ENCODE measurements around the gene TPBGL. TPM values are rescaled to one million over a fixed set of nuclear protein-coding genes. Genes with fewer than 3 reads are reported as not detected.

The TPBGL gene
- total RNA-seq, 4 donors from 2014 or later, result 0.36 to 0.40 TPM; not detected in 2

- H3K36me3 ChIP-seq, result peaks cover 32% of the 10 kb centered on the region
Measured at GRCh38 chr11:75289919-75290318, 49.3 kb downstream of the TPBGL start.

GRCh38 chr11:75291741-75292140 is 51.2 kb downstream of the TPBGL start:
- H3K27me3 ChIP-seq, result no peaks in the 10 kb centered on the region
- no peak for DNase-seq (ENCODE audit: low spot score in 2 of 2)
- no peak overlapping the region for H3K27ac ChIP-seq
- H3K4me3 ChIP-seq, result no peak overlapping the region
- peaks cover 20% of the 10 kb centered on the region for H3K36me3 ChIP-seq
- 95% methylated on average over 5 of the region's 6 CpGs for WGBS
- H3K4me1 ChIP-seq, result no peaks in the 10 kb centered on the region
- no peaks in the 10 kb centered on the region for H3K9me3 ChIP-seq
- TF ChIP-seq POLR2A (IDR thresholded peaks at IDR 0.05) (no peak), POLR2AphosphoS5 (IDR thresholded peaks at IDR 0.05) (no peak), EP300 (IDR thresholded peaks at IDR 0.05) (no peak), CTCF (IDR thresholded peaks at IDR 0.05) (no peak)

More at GRCh38 chr11:75289919-75290318, 49.3 kb downstream of the TPBGL start:
- Histone ChIP-seq H3K27ac (no peak overlapping the region), H3K9me3 (no peaks in the 10 kb centered on the region), H3K4me3 (no peak overlapping the region), H3K4me1 (no peaks in the 10 kb centered on the region), H3K27me3 (no peaks in the 10 kb centered on the region)
- 88% methylated on average over 4 of the region's 12 CpGs for WGBS
- TF ChIP-seq POLR2A (IDR thresholded peaks at IDR 0.05), result no peak
- no peak for TF ChIP-seq POLR2AphosphoS5 (IDR thresholded peaks at IDR 0.05)
- TF ChIP-seq CTCF (IDR thresholded peaks at IDR 0.05), result no peak
- TF ChIP-seq EP300 (IDR thresholded peaks at IDR 0.05), result no peak
- no peak for DNase-seq (ENCODE audit: low spot score in 2 of 2)

GRCh38 chr11:75292943-75293342 is 52.4 kb downstream of the TPBGL start:
- no peaks in the 10 kb centered on the region for H3K27me3 ChIP-seq
- H3K4me1 ChIP-seq, result no peaks in the 10 kb centered on the region
- H3K27ac ChIP-seq, result no peak overlapping the region
- no peaks in the 10 kb centered on the region for H3K9me3 ChIP-seq
- no peak for DNase-seq (ENCODE audit: low spot score in 2 of 2)
- peaks cover 9% of the 10 kb centered on the region for H3K36me3 ChIP-seq
- H3K4me3 ChIP-seq, result no peak overlapping the region
- no peak for TF ChIP-seq POLR2A (IDR thresholded peaks at IDR 0.05)
- TF ChIP-seq CTCF (IDR thresholded peaks at IDR 0.05), result no peak
- TF ChIP-seq POLR2AphosphoS5 (IDR thresholded peaks at IDR 0.05), result no peak
- no peak for TF ChIP-seq EP300 (IDR thresholded peaks at IDR 0.05)
- 93% methylated on average over 3 of the region's 3 CpGs for WGBS

Other genes starting within 250 kb of the TPBGL start
- gene OR2AT4, start 143.9 kb upstream of the TPBGL start, total RNA-seq, result not detected
- 1 to 10 TPM; 6.1 to 9.7 (median 7.1) TPM for gene SLCO2B1, start 89.7 kb upstream of the TPBGL start, total RNA-seq
- 10 to 100 TPM; 24.8 to 57.2 (median 38.4) TPM for gene ARRB1, start 110.9 kb downstream of the TPBGL start, total RNA-seq
- 1,000 to 10,000 TPM in 3 of 4 donors, 100 to 1,000 TPM in 1; 851 to 2,162 (median 1,899) TPM for gene RPS3, start 158.7 kb downstream of the TPBGL start, total RNA-seq
- 1 to 10 TPM in 3 of 4 donors, under 1 TPM in 1; 0.97 to 5.1 (median 2.1) TPM for gene KLHL35, start 192.4 kb downstream of the TPBGL start, total RNA-seq

Measured in suprapubic skin (tissue), 4 donors.